IMR-90 (cell line): ENCODE data around the gene CD244. TPM values are rescaled to one million over a fixed set of nuclear protein-coding genes. Genes with fewer than 3 reads are reported as not detected.

ENCODE experiments used
- ATAC-seq: fragments of 200-7000 bp; cut with Tn5 transposase; 2 replicates; pipeline ENCODE4 v1.9.1; 2020; ENCODE audit warnings: low read depth, mild to moderate bottlenecking, moderate library complexity
- BruUV-seq: library from RNA; stranded (reverse); fragments of 400-500 nt; replicated peaks from 2 replicates; lab custom pipeline; 2021; lab: Mats Ljungman, UMichigan
- CTCF ChIA-PET: fragments of 300-600 bp; formaldehyde crosslinking; extraction: SDS; loops from one replicate; lab custom pipeline; 2021; ENCODE audit warnings: antibody characterized with exemption; lab: Yijun Ruan, JAX
- POLR2A ChIA-PET: fragments of 300-600 bp; sonication (Branson Sonifier 250); formaldehyde crosslinking; loops from one replicate; lab custom pipeline; 2022; ENCODE audit warnings: antibody characterized with exemption; ENCODE audit not compliant: unreplicated experiment; lab: Charles Lee
- DNase-seq: peaks from one replicate; pipeline ENCODE4 v3.0.0; 2013
- H2AFZ ChIP-seq: replicated peaks from 2 replicates; pipeline ENCODE3; 2013; ENCODE audit warnings: low read length, mild to moderate bottlenecking; ENCODE audit not compliant: poor library complexity
- H2AK5ac ChIP-seq: 2 replicates; pipeline ENCODE4 v1.6.1; 2013; ENCODE audit warnings: low read depth, low read length, inconsistent platforms
- H2AK9ac ChIP-seq: replicated peaks from 2 replicates; pipeline ENCODE3; 2013; ENCODE audit warnings: mild to moderate bottlenecking, low read depth, low read length, moderate library complexity; ENCODE audit not compliant: poor library complexity
- H2BK120ac ChIP-seq: 2 replicates; pipeline ENCODE4 v1.6.1; 2013; ENCODE audit warnings: low read depth, low read length, inconsistent platforms
- H2BK15ac ChIP-seq: 3 replicates; pipeline ENCODE4 v1.6.1; 2013; ENCODE audit warnings: low read depth, low read length, inconsistent platforms
- H2BK20ac ChIP-seq: 2 replicates; pipeline ENCODE4 v1.6.1; 2013; ENCODE audit warnings: low read depth, mild to moderate bottlenecking, inconsistent platforms, low read length, moderate library complexity
- H2BK5ac ChIP-seq: 2 replicates; pipeline ENCODE4 v1.6.1; 2013; ENCODE audit warnings: mild to moderate bottlenecking, low read depth, low read length, inconsistent platforms; ENCODE audit not compliant: poor library complexity, severe bottlenecking
- H3K14ac ChIP-seq: replicated peaks from 2 replicates; pipeline ENCODE4 v1.6.1; 2013; ENCODE audit warnings: low read depth, low read length, inconsistent platforms
- H3K18ac ChIP-seq: 2 replicates; pipeline ENCODE4 v1.6.1; 2013; ENCODE audit warnings: low read depth, low read length, control low read depth
- H3K23ac ChIP-seq: 2 replicates; pipeline ENCODE4 v1.6.1; 2013; ENCODE audit warnings: low read depth, low read length, inconsistent platforms
- H3K27ac ChIP-seq: 2 replicates; pipeline ENCODE4 v1.5.1; 2013; ENCODE audit warnings: mild to moderate bottlenecking, control low read depth, low read length; ENCODE audit not compliant: insufficient read depth
- H3K27me3 ChIP-seq: 2 replicates; pipeline ENCODE4 v1.6.1; 2013; ENCODE audit warnings: low read length; ENCODE audit not compliant: control insufficient read depth, insufficient read depth
- H3K36me3 ChIP-seq: 2 replicates; pipeline ENCODE4 v1.6.1; 2013; ENCODE audit warnings: low read length, mixed read lengths; ENCODE audit not compliant: control insufficient read depth, insufficient read depth
- H3K4ac ChIP-seq: 2 replicates; pipeline ENCODE4 v1.6.1; 2013; ENCODE audit warnings: low read depth, low read length, inconsistent platforms
- H3K4me1 ChIP-seq: 2 replicates; pipeline ENCODE4 v1.6.1; 2013; ENCODE audit warnings: low read length, mixed read lengths; ENCODE audit not compliant: control insufficient read depth, insufficient read depth
- H3K4me2 ChIP-seq: 2 replicates; pipeline ENCODE4 v1.6.1; 2013; ENCODE audit warnings: low read depth, mild to moderate bottlenecking, control low read depth, low read length, moderate library complexity
- H3K4me3 ChIP-seq: 2 replicates; pipeline ENCODE4 v1.5.1; 2013; ENCODE audit warnings: low read depth, mild to moderate bottlenecking, control low read depth, low read length, moderate library complexity; ENCODE audit not compliant: insufficient read depth
- H3K56ac ChIP-seq: 2 replicates; pipeline ENCODE4 v1.6.1; 2013; ENCODE audit warnings: low read length, inconsistent platforms; ENCODE audit not compliant: insufficient read depth; ENCODE audit errors: extremely low read depth
- H3K79me1 ChIP-seq, 2 experiments: 2 replicates each; pipeline ENCODE4 v1.6.1; 2013; ENCODE audit warnings: low read length in 2 of 2, inconsistent platforms in 1 of 2, low read depth in 1 of 2
- H3K9ac ChIP-seq: 2 replicates; pipeline ENCODE4 v1.6.1; 2013; ENCODE audit warnings: low read depth, low read length, control low read depth
- H3K9me1 ChIP-seq: 2 replicates; pipeline ENCODE4 v1.6.1; 2013; ENCODE audit warnings: low read length, inconsistent platforms; ENCODE audit not compliant: insufficient read depth
- H3K9me3 ChIP-seq: 2 replicates; pipeline ENCODE4 v1.6.1; 2013; ENCODE audit warnings: low read length; ENCODE audit not compliant: control insufficient read depth, insufficient read depth
- H4K20me1 ChIP-seq: 2 replicates; pipeline ENCODE4 v1.6.1; 2013; ENCODE audit warnings: low read length, inconsistent platforms; ENCODE audit not compliant: insufficient read depth
- H4K5ac ChIP-seq: 2 replicates; pipeline ENCODE4 v1.6.1; 2013; ENCODE audit warnings: mild to moderate bottlenecking, low read depth, low read length, control low read depth
- H4K8ac ChIP-seq, 2 experiments: 2 replicates each; pipeline ENCODE4 v1.6.1; 2013; ENCODE audit warnings: low read depth in 2 of 2, low read length in 2 of 2, control low read depth in 1 of 2, inconsistent platforms in 1 of 2
- H4K91ac ChIP-seq: 2 replicates; pipeline ENCODE4 v1.6.1; 2013; ENCODE audit warnings: low read depth, low read length, inconsistent platforms; ENCODE audit not compliant: insufficient read depth
- MAFK ChIP-seq: IDR thresholded peaks from 2 replicates; pipeline ENCODE4 v1.6.1; 2012; ENCODE audit warnings: low read depth, low read length, improper control_type of control experiment
- POLR2A ChIP-seq: IDR thresholded peaks from 2 replicates; pipeline ENCODE4 v1.6.1; 2012; ENCODE audit warnings: mild to moderate bottlenecking, low read depth, low read length
- RAD21 ChIP-seq: IDR thresholded peaks from 2 replicates; pipeline ENCODE4 v1.6.1; 2012; ENCODE audit warnings: low read length, improper control_type of control experiment
- RFX5 ChIP-seq: IDR thresholded peaks from 2 replicates; pipeline ENCODE4 v1.8.0; 2012; ENCODE audit warnings: low read depth, mild to moderate bottlenecking, low read length, moderate library complexity
- USF2 ChIP-seq: fragments of 150-350 bp; IDR thresholded peaks from 2 replicates; pipeline ENCODE4 v1.6.1; 2017; ENCODE audit warnings: mild to moderate bottlenecking, antibody characterized with exemption, low read length, low read depth
- WGBS, 2 experiments: methylation state at CpG; one replicate each; pipeline versions ENCODE4 v1.1.5 to v1.1.7; 2013; ENCODE audit warnings: missing lambda C conversion rate in 2 of 2; ENCODE audit not compliant: insufficient read length in 1 of 2; ENCODE audit errors: extremely low coverage in 2 of 2; 5-methylcytosine and 5-hydroxymethylcytosine counted together
- dilution Hi-C: fragments of 300-500 bp; cut with HindIII; formaldehyde crosslinking; loops from one replicate; pipeline ENCODE4 v1.14.3; 2018; ENCODE audit warnings: low sequenced_read_pairs; ENCODE audit not compliant: unreplicated experiment
- in situ Hi-C: fragments of 300-500 bp; cut with MboI; formaldehyde crosslinking; loops from 3 replicates; pipeline ENCODE4 v1.14.3; 2019; ENCODE audit warnings: low sequenced_read_pairs, inconsistent platforms, mixed read lengths
- intact Hi-C: fragments of 100-400 bp; cut with micrococcal nuclease; formaldehyde crosslinking; loops from 2 replicates; pipeline ENCODE4 v1.10.0; 2022
- polyA plus RNA-seq, 3 experiments: library from polyadenylated mRNA; depleted of rRNA; stranded (reverse); fragments of >200 nt; gene quantifications; 2 replicates each; pipeline ENCODE4 v1.2.3, GENCODE V29; 2012; ENCODE audit warnings: low replicate concordance in 1 of 3
- total RNA-seq: library from RNA; depleted of rRNA; stranded (reverse); fragments of >200 nt; gene quantifications from 2 replicates; pipeline ENCODE4 v1.2.3, GENCODE V29; 2012

CD244 gene
- total and polyA plus RNA-seq, 2 of the 4 experiments (the other 2 are of a cell fraction) = not detected

DNA sequence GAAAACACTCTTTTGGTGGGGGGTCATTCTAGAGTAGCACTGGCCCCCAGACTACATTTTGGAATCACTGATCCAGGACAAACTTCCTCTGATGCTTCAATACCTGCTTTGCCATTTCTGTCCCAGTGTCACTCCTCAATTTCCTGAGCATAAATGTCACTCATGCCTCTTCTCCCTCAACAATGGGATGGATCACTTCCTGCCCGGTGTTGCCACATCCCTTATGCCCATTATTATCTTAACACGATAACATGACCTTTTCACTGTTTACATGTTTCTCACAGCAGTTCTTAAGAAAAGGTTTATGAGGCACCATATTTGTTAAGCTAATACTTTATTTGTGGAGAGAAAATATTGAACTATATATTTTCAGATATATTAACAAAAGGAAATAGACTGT, 26.2 kb upstream of the CD244 start:
- Histone ChIP-seq H3K27me3 (no peaks in the 10 kb centered on the region), H3K36me3 (no peaks in the 10 kb centered on the region), H3K18ac (no peak overlapping the region), H2BK15ac (no peak overlapping the region), H2AK9ac (no peak overlapping the region), H3K27ac (no peak overlapping the region), H3K56ac (no peak overlapping the region), H3K9ac (no peak overlapping the region), H3K4ac (no peak overlapping the region), H4K5ac (no peak overlapping the region), H2BK5ac (no peak overlapping the region), H2AK5ac (no peak overlapping the region), H3K4me1 (no peaks in the 10 kb centered on the region), H3K23ac (no peak overlapping the region), H3K9me3 (no peaks in the 10 kb centered on the region), H4K8ac (no peak overlapping the region), H3K4me3 (no peak overlapping the region), H3K79me1 (no peaks in the 10 kb centered on the region), H2AFZ (no peak overlapping the region), H3K14ac (no peak overlapping the region), H4K91ac (no peak overlapping the region), H2BK20ac (no peak overlapping the region), H3K4me2 (no peak overlapping the region), H3K9me1 (no peaks in the 10 kb centered on the region), H2BK120ac (no peak overlapping the region), H4K20me1 (no peaks in the 10 kb centered on the region)
- POLR2A ChIA-PET = no interaction called here
- ATAC-seq = no peak
- in situ Hi-C loops = no loop called here
- CTCF ChIA-PET = no interaction called here
- no TSS peak for BruUV-seq
- dilution Hi-C loops = no loop called here
- no peak for DNase-seq
- intact Hi-C loops = no loop called here
- no CpG with 5 or more reads among the region's 2 CpGs for WGBS, 2 experiments
- TF ChIP-seq RAD21 (no peak), MAFK (no peak), RFX5 (no peak), POLR2A (no peak), USF2 (no peak)
